Measurements from ENCODE around the gene GLI1. TPM values are rescaled to one million over a fixed set of nuclear protein-coding genes. Genes with fewer than 3 reads are reported as not detected.

The GLI1 gene
- total RNA-seq, result 0.13 TPM
- long read RNA-seq, result 0 reads

DNA sequence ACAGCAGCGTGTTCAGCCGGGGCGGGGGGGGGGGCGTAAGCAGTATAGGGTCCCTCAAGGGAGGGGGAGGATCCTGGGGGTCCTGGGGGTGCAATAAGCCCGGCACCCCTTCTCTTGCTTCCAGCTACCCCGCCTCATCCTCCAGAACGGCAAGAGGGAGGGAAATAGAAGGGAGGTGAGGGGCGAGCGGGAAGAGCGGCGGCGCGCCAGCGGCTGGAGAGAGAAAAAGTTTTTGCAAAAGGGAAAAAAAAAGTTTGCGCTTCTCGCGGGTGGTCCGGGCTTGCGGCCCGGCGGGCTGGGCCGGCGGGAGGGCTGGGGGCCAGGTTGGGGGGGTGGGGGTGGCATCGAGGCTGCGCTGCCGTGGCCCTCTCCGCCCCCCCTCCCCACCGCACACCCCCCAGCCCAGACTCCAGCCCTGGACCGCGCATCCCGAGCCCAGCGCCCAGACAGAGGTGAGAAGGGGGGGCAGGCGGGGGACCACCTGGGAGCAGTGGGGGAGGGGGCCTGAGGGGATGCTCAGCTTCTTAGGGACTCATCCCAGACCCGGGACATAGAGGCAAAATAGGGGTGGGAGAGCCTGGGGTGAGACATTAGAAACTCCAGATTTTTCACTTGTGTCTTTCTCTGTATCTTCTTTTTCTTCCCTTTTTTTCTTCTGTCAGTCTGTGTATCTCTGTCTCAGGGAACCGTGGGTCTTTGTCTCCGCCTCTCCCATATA lies at the start of gene GLI1:
Gene GLI1, plus strand, starts transcription at position 36 of the 718 bp plus-strand sequence. CDS start 3,907 bp downstream, outside the sequence.
- DNase-seq (ENCODE audit: low spot score), result no peak

DNA sequence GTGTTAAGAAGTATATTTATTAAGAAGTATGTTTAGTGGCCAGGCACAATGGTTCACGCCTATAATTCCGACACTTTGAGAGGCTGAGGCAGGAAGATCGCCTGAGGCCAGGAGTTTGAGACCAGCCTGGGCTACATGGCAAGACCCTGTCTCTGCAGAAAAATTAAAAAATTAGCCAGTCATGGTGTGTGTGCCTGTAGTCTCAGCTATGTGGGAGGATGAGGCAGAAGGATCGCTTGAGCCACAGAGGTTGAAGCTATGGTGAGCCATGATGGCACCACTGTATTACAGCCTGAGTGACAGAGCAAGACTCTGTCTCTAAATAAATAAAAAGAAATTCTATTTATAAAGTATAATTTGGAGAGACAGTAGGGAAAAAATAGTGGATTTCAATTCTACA lies 49.1 kb upstream of the GLI1 start:
- no peak for DNase-seq (ENCODE audit: low spot score)

GRCh38 chr12:57414160-57414559 lies 45.4 kb upstream of the GLI1 start:
- peak; percentile 49 for DNase-seq (ENCODE audit: low spot score)

GRCh38 chr12:57415088-57415487 lies 44.5 kb upstream of the GLI1 start:
- no peak for DNase-seq (ENCODE audit: low spot score)

DNA sequence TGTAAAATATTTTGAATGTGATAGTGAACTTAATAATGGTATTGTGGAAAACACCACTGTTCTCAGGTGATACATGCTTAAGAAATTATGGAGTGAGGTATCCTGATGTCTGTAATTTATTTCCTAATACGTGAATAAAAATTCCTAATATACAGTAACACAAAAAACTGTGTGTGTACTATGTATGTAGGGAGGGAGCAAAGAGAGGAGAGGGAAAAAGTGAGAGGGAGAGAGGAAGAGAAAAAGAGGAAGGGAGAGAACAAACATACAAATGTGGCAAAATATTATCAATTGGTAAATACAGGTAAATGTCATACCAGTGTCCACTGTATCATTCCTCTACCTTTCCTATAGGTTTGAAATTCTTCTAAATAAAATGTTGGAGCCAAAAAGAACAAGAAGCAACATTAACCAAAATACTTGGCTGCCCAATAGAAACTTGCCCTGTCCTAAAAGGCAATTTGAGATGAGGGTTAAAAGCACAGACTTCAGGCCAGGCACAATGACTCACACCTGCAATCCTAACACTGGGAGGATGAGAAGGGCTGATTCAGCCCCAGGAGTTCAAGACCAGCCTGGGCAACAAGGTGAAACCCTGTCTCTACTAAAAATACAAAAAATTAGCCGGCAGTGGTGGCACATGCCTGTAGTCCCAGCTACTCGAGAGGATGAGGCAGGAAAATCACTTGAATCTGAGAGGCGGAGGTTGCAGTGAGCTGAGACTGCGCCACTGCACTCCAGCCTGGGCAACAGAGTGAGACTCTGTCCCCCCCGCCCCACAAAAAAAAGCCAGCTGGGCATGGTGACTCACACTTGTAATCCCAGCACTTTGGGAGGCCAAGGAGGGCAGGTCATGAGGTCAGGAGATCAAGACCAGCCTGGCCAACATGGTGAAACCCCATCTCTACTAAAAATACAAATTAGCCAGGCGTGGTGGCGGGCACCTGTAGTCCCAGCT lies 43.3 kb upstream of the GLI1 start:
- peak; percentile 24 for DNase-seq (ENCODE audit: low spot score)

- peak; percentile 47 for DNase-seq (ENCODE audit: low spot score)
These were observed 41.3 kb upstream of the GLI1 start for GRCh38 chr12:57418255-57418654.

DNA sequence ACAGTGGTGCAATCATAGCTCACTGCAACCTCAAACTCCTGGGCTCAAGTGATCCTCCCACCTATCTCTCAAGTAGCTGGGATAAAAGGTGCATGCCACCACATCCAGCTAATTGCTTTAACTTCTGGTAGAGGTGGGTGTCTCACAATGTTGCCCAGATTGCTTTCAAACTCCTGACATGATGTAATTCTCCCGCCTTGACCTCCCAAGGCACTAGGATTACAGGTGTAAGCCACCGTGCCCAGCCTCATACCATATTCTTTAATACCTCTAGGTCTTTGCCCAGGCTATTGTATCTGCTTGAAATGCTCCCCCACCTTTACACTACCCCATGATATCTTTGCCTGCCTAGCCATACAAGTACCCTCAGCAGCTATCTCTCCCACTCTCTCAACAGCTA lies 40.1 kb upstream of the GLI1 start:
- DNase-seq (ENCODE audit: low spot score), result peak; percentile 26

DNA sequence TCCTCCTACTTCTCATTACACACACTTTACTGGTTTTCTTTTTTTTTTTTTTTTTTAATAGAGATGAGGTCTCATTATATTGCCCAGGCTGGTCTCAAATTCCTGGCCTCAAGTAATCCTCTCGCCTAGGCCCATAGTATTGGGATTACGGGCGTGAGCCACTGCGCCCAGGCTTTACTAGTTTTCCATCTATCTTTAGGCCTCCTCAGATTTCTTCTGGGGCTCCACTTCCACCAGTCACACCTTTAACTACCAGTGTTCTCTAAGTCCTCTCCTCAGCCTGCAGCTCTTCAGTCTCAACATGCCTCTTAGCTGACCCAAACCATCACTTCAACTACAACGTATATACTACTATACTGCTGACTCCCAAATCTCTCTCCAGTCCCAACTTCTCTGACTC lies 39.1 kb upstream of the GLI1 start:
- peak; percentile 2 for DNase-seq (ENCODE audit: low spot score)

DNA sequence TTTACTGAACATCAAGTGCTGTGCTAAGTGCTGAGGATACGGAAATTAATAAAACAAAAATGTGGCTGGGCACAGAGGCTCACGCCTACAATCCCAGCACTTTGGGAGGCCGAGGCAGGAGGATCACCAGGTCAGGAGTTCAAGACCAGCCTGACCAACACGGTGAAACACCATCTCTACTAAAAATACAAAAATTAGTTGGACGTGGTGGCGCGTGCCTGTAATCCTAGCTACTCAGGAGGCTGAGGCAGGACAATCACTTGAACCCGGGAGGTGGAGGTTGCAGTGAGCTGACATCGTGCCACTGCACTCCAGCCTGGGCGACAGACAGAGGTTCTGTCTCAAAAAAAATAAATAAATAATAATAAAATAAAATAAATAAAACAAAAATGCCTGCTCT lies 32.6 kb upstream of the GLI1 start:
- DNase-seq (ENCODE audit: low spot score), result peak; percentile 65

DNA sequence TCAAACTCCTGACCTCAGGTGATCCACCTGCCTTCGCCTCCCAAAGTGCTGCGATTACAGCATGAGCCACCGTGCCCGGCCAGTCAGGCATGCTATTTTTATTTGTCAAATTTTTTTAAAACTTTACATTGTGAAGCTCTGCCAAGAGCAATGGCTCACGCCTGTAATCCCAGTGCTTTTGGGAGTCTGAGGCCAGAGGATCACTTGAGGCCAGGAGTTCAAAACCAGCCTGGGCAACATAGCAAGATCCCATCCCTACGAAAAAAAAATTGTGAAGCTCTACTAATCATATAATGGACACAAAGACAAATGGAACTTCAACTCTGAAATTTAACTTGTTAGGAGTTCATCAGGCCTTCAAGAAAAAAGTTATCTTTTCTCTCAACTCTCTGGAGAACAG lies 30.6 kb upstream of the GLI1 start:
- DNase-seq (ENCODE audit: low spot score), result peak; percentile 26

- DNase-seq (ENCODE audit: low spot score), result peak; percentile 20
These were observed 30.0 kb upstream of the GLI1 start for GRCh38 chr12:57429473-57430111.

DNA sequence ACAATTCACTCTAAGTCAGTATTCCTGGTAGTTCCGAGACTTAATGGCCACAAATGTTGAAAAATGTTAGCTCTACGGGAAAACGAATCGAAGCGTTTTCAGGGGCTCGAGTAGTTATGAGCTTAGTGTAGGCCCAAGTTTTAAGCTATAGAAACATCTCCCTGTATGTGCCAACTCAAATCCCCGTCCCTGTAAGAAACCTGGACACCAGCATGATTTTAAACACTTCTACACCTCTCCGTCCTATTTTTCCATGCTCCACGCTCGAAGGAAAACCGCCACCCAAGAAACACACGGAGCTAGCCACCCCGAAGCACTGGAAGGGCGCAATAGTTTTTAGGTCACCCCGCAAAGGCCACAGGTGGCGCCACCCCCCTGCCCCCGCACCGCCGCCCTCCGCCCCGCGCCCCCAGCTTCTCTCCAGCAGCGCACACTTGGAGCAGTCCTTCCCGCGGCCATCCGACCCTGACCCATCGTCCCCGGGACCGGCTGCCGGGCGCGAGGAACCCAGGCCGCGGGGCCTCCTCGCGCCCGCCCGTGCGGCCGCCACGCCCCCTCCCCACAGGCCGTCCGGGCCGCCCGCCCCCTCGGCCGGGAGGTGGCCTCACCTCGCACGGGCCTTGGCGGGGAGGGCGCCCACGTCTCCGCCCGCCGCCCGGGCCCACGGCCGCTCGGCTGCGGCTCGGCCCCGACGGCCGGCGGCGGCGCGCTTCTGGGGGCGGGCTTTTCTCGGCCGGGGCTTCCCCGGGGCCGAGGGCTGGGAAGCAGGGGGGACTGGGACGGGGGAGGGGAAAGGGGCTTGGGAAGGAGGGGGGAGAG lies 29.3 kb upstream of the GLI1 start:
- peak; percentile 88 for DNase-seq (ENCODE audit: low spot score)

GRCh38 chr12:57430931-57431566 lies 28.5 kb upstream of the GLI1 start, which contains the start of gene R3HDM2:
Gene R3HDM2 (minus strand): TSS chr12:57431043. CDS start chr12:57310428, 120,615 bp downstream.
- DNase-seq (ENCODE audit: low spot score), result peak; percentile 98

- DNase-seq (ENCODE audit: low spot score), result no peak
These were observed 27.9 kb upstream of the GLI1 start for GRCh38 chr12:57431654-57432188.

GRCh38 chr12:57433370-57433769 lies 26.2 kb upstream of the GLI1 start:
- DNase-seq (ENCODE audit: low spot score), result peak; percentile 1

DNA sequence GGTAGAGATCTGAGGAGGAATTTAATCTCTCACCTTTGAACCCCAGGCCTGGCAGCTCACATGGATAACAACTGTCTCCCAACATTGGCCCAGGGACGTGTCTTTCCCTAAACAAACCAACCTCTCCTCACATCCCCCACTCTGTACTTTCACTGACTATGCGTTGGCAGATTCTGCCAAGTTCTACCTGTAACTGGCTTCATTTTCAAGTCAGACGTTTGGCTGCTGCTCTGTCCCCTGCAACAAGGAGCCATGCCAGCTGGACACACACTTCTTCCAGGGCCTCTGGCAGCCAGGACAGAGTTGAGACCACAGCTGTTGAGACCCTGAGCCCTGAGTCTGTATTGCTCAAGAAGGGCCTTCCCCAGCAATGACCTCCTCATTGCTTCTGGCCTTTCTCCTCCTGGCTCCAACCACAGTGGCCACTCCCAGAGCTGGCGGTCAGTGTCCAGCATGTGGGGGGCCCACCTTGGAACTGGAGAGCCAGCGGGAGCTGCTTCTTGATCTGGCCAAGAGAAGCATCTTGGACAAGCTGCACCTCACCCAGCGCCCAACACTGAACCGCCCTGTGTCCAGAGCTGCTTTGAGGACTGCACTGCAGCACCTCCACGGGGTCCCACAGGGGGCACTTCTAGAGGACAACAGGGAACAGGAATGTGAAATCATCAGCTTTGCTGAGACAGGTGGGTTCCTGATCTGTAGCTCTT lies 24.9 kb upstream of the GLI1 start, which contains the start of gene INHBC:
Gene INHBC, plus strand, starts transcription at position 268 of the 707 bp plus-strand sequence. Its CDS starts 103 bp downstream, at position 371.
- DNase-seq (ENCODE audit: low spot score), result peak; percentile 24

DNA sequence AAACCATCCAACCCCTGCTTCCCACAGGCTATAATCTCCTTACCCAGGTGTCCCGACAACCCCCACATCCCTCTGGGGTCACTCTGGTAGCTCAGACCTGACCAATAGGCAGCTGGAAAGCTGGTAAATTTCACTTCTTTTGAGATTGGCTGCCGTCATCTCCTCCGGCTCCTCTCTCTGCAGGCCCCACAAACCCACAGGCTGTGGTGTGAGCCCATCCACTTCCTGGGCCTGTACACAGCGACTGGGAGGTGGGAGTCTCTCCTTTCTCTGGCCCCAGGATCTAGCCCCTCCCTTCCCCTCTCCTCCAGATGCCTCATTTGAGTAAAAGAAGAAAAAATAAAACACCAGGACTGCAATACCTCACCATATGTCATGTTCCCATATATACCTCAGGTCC lies 24.3 kb upstream of the GLI1 start:
- DNase-seq (ENCODE audit: low spot score), result no peak

GRCh38 chr12:57438400-57438799 lies 21.2 kb upstream of the GLI1 start:
- DNase-seq (ENCODE audit: low spot score), result no peak

DNA sequence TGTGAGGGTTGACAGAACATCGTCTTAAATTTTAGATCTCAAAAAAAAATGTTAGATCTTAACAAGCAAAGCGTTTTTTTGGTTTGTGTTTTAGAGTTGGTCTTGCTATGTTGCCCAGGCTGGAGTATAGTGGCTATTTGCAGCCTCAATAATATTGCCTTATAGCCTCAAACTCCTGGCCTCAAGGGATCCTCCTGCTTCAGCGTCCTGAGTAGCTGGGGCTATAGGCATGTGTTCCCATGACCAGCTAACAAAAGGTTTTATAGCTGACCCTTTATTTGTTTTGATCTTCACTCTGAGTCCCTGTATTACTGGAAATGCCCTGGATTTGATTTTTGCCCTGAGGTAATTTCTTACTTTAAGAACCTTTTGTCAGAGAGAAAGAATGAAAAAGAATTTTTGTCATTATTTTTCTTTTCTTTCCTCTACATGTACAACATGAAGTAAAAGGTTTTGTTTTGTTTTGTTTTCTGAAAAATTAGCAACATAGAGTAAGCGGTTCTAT lies 19.8 kb upstream of the GLI1 start:
- DNase-seq (ENCODE audit: low spot score), result no peak
